ENCODE results near the gene ASGR2. TPM values are rescaled to one million over a fixed set of nuclear protein-coding genes. Genes with fewer than 3 reads are reported as not detected.
"Not testable (repeated sequence)": the region's sequence is repeated elsewhere in the genome, so short reads cannot be mapped to it uniquely, and the experiment has no call there.

Gene ASGR2
- total RNA-seq = 1 to 10 TPM in 5 of 6 donors, under 1 TPM in 1; 0.98 to 3.9 (median 1.8) TPM

- WGBS, 2 donors = 77 to 84% methylated on average over 8 to 14 of the region's 14 CpGs
- DNase-seq (no peak), ATAC-seq (ENCODE audit: low FRiP score in 2 of 2) (peak in 1 of 2 donors; percentile 9)
- TF ChIP-seq POLR2A (IDR thresholded peaks at IDR 0.05) (no peak), EP300 (IDR thresholded peaks at IDR 0.05) (no peak), CTCF (IDR thresholded peaks at IDR 0.05) (no peak), POLR2AphosphoS5 (IDR thresholded peaks at IDR 0.05) (no peak)
- no peak within 1 kb of the TSS for H3K4me3 ChIP-seq
- H3K27me3 ChIP-seq = no peaks in the 10 kb centered on the region
- peak within 1 kb of the TSS; percentile 10 to 52 (median 35) for H3K27ac ChIP-seq
- H3K9me3 ChIP-seq = peaks cover 0 to 5% (median 0%) of the 10 kb centered on the region in 4 donors
- H3K36me3 ChIP-seq = no peaks in the 10 kb centered on the region
- H3K4me1 ChIP-seq = no peaks in the 10 kb centered on the region
These were observed at the start of gene ASGR2 for GRCh38 chr17:7114241-7114874. Gene ASGR2, minus strand, starts transcription at chr17:7114822. Its CDS starts 582 bp downstream, at chr17:7114240.

GRCh38 chr17:7159571-7159970, 44.9 kb upstream of the ASGR2 start:
- WGBS, 2 donors = 62 to 67% methylated on average over 10 of the region's 10 CpGs

GRCh38 chr17:7158424-7158823, 43.8 kb upstream of the ASGR2 start:
- not testable (repeated sequence) for H3K27me3 ChIP-seq; H3K36me3 ChIP-seq; H3K9me3 ChIP-seq; H3K4me3 ChIP-seq; H3K4me1 ChIP-seq; H3K27ac ChIP-seq; DNase-seq; ATAC-seq (ENCODE audit: low FRiP score in 2 of 2)
- 62 to 86% methylated on average over 10 of the region's 10 CpGs for WGBS, 2 donors

More at GRCh38 chr17:7159571-7159970, 44.9 kb upstream of the ASGR2 start:
- not testable (repeated sequence) for H3K27ac ChIP-seq; H3K36me3 ChIP-seq; H3K27me3 ChIP-seq; H3K4me1 ChIP-seq; ATAC-seq (ENCODE audit: low FRiP score in 2 of 2); H3K4me3 ChIP-seq; H3K9me3 ChIP-seq; DNase-seq

GRCh38 chr17:7156342-7156940, 41.8 kb upstream of the ASGR2 start:
- H3K36me3 ChIP-seq = no peaks in the 10 kb centered on the region
- no peak for ATAC-seq (ENCODE audit: low FRiP score in 2 of 2)
- DNase-seq = no peak
- 63 to 77% methylated on average over 10 of the region's 10 CpGs for WGBS, 2 donors
- H3K27ac ChIP-seq = no peak overlapping the region
- no peak overlapping the region for H3K4me3 ChIP-seq
- H3K9me3 ChIP-seq = no peaks in the 10 kb centered on the region
- no peaks in the 10 kb centered on the region for H3K27me3 ChIP-seq
- no peaks in the 10 kb centered on the region for H3K4me1 ChIP-seq
- TF ChIP-seq POLR2AphosphoS5 (IDR thresholded peaks at IDR 0.05) (no peak), CTCF (IDR thresholded peaks at IDR 0.05) (no peak), POLR2A (IDR thresholded peaks at IDR 0.05) (no peak), EP300 (IDR thresholded peaks at IDR 0.05) (no peak)

GRCh38 chr17:7147772-7148171, 33.1 kb upstream of the ASGR2 start:
- Histone ChIP-seq H3K4me3 (no peak overlapping the region), H3K9me3 (no peaks in the 10 kb centered on the region), H3K27ac (no peak overlapping the region), H3K36me3 (no peaks in the 10 kb centered on the region), H3K27me3 (no peaks in the 10 kb centered on the region), H3K4me1 (peaks cover 0 to 3% (median 0%) of the 10 kb centered on the region in 4 donors)
- 64 to 72% methylated on average over 3 of the region's 3 CpGs for WGBS, 2 donors
- TF ChIP-seq POLR2AphosphoS5 (IDR thresholded peaks at IDR 0.05) (no peak), CTCF (IDR thresholded peaks at IDR 0.05) (no peak), POLR2A (IDR thresholded peaks at IDR 0.05) (no peak), EP300 (IDR thresholded peaks at IDR 0.05) (no peak)
- ATAC-seq (ENCODE audit: low FRiP score in 2 of 2) (no peak), DNase-seq (no peak)

GRCh38 chr17:7146115-7146514, 31.5 kb upstream of the ASGR2 start:
- no peaks in the 10 kb centered on the region for H3K27me3 ChIP-seq
- no peaks in the 10 kb centered on the region for H3K36me3 ChIP-seq
- no peak for DNase-seq
- no peak overlapping the region for H3K4me3 ChIP-seq
- TF ChIP-seq POLR2AphosphoS5 (IDR thresholded peaks at IDR 0.05) (no peak), EP300 (IDR thresholded peaks at IDR 0.05) (no peak), CTCF (IDR thresholded peaks at IDR 0.05) (no peak), POLR2A (IDR thresholded peaks at IDR 0.05) (no peak)
- 54 to 55% methylated on average over 6 of the region's 6 CpGs for WGBS, 2 donors
- no peak for ATAC-seq (ENCODE audit: low FRiP score in 2 of 2)
- H3K9me3 ChIP-seq = no peaks in the 10 kb centered on the region
- no peak overlapping the region for H3K27ac ChIP-seq
- H3K4me1 ChIP-seq = peaks cover 0 to 7% (median 4%) of the 10 kb centered on the region in 4 donors
